Renal cortex interstitium (tissue), 15 donors: ENCODE data around the gene SLC39A9. TPM values are rescaled to one million over a fixed set of nuclear protein-coding genes. Genes with fewer than 3 reads are reported as not detected.

Experiments
- DNase-seq, 11 donors: peaks; one replicate each; pipeline ENCODE4 v3.0.0-alpha.2; 2013; ENCODE audit warnings: low read depth in 9 of 11, low spot score in 4 of 11; ENCODE audit errors: extremely low read depth in 1 of 11
- long read RNA-seq, 16 experiments: transcript quantifications; one replicate each; lab custom pipeline, GENCODE V29; 2026
- polyA plus RNA-seq, 3 donors: library from polyadenylated mRNA; unstranded; fragments of 120-200 nt; gene quantifications; one replicate each; pipeline ENCODE4 v1.2.1, GENCODE V29; 2013; ENCODE audit not compliant: insufficient read length in 3 of 3

Gene SLC39A9
- polyA plus RNA-seq, result 10 to 100 TPM; 77.5 to 84.4 (median 78.2) TPM
- long read RNA-seq, donor 1, full-length matches to known transcripts, result 6 of 6 reads
- long read RNA-seq, donor 1, partial matches to known transcripts, result 0 of 6 reads
- long read RNA-seq, donor 1, other reads (novel, unspliced or antisense), result 0 of 6 reads
- long read RNA-seq, donor 2, partial matches to known transcripts, result 0 of 4 reads
- long read RNA-seq, donor 2, other reads (novel, unspliced or antisense), result 0 of 4 reads
- long read RNA-seq, donor 3, full-length matches to known transcripts, result 13 of 13 reads
- long read RNA-seq, donor 3, partial matches to known transcripts, result 0 of 13 reads
- long read RNA-seq, donor 3, other reads (novel, unspliced or antisense), result 0 of 13 reads
- long read RNA-seq, donor 4, partial matches to known transcripts, result 0 of 2 reads
- long read RNA-seq, donor 4, other reads (novel, unspliced or antisense), result 0 of 2 reads
- long read RNA-seq, donor 5, result 0 reads
- long read RNA-seq, donor 6, full-length matches to known transcripts, result 8 of 26 reads
- long read RNA-seq, donor 6, partial matches to known transcripts, result 18 of 26 reads
- long read RNA-seq, donor 6, other reads (novel, unspliced or antisense), result 0 of 26 reads
- long read RNA-seq, donor 7, full-length matches to known transcripts, result 7 of 7 reads
- long read RNA-seq, donor 7, partial matches to known transcripts, result 0 of 7 reads
- long read RNA-seq, donor 7, other reads (novel, unspliced or antisense), result 0 of 7 reads
- long read RNA-seq, donor 8, result 0 reads
- long read RNA-seq, donor 9, transcript SLC39A9-202 (7 exons, 3,560 nt), result major isoform, 7 of 10 reads
- long read RNA-seq, donor 9, partial matches to known transcripts, result 0 of 10 reads
- long read RNA-seq, donor 9, other reads (novel, unspliced or antisense), result 0 of 10 reads
- long read RNA-seq, donor 10, full-length matches to known transcripts, result 13 of 406 reads
- long read RNA-seq, donor 10, partial matches to known transcripts, result 96 of 406 reads
- long read RNA-seq, donor 10, other reads (novel, unspliced or antisense), result 297 of 406 reads
- long read RNA-seq, donor 11, full-length matches to known transcripts, result 6 of 277 reads
- long read RNA-seq, donor 11, partial matches to known transcripts, result 41 of 277 reads
- long read RNA-seq, donor 11, other reads (novel, unspliced or antisense), result 230 of 277 reads
- long read RNA-seq, donor 12, result 0 reads
- long read RNA-seq, donor 13, result 0 reads
- long read RNA-seq, donor 14, transcript SLC39A9-202 (7 exons, 3,560 nt), result major isoform, 6 of 6 reads
- long read RNA-seq, donor 14, partial matches to known transcripts, result 0 of 6 reads
- long read RNA-seq, donor 14, other reads (novel, unspliced or antisense), result 0 of 6 reads
- long read RNA-seq, donor 15, transcript SLC39A9-202 (7 exons, 3,560 nt), result major isoform, 6 of 6 reads
- long read RNA-seq, donor 15, partial matches to known transcripts, result 0 of 6 reads
- long read RNA-seq, donor 15, other reads (novel, unspliced or antisense), result 0 of 6 reads
- long read RNA-seq, donor 16, full-length matches to known transcripts, result 25 of 25 reads
- long read RNA-seq, donor 16, partial matches to known transcripts, result 0 of 25 reads
- long read RNA-seq, donor 16, other reads (novel, unspliced or antisense), result 0 of 25 reads

DNA sequence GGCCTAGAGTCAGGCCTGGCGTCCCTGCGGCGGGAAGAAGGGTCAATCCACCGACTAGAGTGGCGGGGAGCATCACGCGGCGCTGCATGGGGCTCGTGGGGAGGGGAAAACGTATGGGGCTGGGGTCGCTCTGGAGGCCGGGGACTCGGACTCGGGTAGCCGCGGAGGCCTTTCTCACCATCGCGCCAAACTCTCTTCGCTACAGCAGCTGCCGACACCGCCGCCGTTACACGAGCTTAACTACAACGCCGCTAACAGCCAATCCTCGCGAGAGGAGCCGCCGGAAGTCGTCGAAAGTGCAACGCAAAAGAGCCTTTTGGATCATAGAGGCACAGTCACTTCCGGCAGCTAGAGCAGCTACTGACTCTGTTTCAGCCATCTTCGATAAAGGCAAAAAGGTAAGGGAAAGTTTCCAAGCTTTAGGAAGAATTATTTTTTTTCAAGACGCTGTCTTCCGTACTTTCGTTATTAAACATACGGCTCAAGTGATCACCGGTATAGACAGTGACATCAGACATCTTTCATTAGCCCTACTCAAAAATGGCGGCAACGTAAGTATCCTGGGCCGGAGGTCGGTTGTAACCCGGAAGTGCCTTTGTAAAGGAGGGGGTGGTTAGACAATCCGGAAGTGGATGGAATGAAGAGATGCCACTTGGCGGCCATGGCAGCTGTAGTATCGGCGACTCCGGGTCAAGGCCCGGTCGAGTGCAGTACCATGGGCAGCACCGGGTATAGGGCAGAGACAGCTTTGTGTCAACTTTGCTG, at the start of gene SLC39A9, which contains the start of gene ERH:
TSS of gene SLC39A9 (plus strand) at position 640 of the 765 bp plus-strand sequence. CDS start 678 bp downstream, outside the sequence.
TSS of gene ERH (minus strand) at position 247 of the 765 bp plus-strand sequence. CDS start at position 181, 66 bp downstream.
- DNase-seq, result peak; percentile 91 to 98 (median 97)

DNA sequence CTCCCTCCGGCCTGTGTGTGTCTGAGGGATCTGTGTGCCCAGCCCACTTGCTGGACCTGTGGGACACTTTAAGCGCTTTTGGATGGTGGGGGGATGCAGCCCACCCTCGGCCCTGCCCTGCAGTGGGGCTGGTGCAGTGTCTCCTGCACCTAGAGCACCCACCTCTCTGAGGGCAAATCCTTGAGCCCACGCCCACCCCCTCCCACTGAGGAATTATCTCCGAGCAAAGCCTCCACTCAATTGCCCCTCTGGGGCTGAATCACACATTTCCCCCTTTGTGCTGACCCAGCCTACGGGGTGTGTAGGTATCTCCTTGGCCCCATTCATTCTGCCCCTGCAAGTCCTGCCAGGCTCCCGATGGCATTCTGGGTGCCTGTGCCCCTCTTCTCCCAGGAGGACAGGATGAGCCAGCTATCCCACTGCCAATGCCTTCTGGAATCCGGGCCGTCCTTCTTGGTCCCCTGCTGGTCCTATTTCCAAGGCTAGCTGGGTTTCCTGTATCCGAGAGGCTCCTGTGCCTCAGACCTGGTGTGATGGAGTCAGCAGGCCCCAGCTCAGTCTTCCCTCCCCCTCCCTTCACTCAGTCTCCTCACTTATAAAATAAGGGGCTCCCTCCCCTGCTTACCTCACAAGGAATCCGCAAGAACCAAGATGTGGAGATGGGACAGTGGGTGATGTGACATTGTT, 49.3 kb upstream of the SLC39A9 start:
- no peak for DNase-seq

DNA sequence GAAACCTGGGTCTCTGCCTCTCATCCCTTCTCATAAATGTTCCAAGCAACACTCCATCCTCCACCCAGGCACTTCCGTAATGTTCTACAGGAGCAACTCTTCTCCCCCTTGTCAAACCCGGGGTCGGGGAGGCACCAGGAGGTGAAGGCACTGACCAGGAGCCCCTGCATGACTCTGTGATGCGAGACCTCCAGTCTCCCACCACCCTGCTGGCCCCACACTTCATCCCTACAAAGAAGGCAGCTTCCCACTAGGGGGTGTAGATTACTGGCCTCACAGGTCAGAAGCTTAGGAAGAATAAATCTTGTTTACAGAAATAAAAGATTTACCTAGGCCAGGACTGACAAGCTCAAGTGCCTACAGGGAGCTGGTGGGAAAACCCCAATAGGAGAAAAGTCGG, 47.6 kb upstream of the SLC39A9 start:
- no peak for DNase-seq

GRCh38 chr14:69351385-69351784, 47.1 kb upstream of the SLC39A9 start:
- no peak for DNase-seq

DNA sequence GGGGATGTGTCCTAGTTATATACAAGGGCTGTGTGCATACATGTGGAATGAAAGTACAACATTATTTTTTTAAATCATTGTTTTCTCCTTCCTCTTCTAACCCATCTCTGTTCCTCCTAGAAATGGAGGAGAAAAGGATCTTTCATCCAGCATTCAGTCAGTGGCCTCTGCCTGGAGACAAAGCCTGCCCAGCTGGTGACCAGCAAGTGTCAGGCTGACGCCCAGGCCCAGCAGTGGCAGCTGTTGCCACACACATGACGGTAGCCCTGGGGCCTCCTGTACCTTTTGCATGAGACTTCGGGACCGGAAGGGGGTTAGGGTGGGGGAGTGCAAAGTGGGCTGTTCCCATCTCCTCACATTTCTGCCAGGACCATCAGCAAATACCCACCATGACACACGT, 46.6 kb upstream of the SLC39A9 start:
- no peak for DNase-seq

- DNase-seq, result no peak
Measured at GRCh38 chr14:69353168-69353567, 45.3 kb upstream of the SLC39A9 start.

DNA sequence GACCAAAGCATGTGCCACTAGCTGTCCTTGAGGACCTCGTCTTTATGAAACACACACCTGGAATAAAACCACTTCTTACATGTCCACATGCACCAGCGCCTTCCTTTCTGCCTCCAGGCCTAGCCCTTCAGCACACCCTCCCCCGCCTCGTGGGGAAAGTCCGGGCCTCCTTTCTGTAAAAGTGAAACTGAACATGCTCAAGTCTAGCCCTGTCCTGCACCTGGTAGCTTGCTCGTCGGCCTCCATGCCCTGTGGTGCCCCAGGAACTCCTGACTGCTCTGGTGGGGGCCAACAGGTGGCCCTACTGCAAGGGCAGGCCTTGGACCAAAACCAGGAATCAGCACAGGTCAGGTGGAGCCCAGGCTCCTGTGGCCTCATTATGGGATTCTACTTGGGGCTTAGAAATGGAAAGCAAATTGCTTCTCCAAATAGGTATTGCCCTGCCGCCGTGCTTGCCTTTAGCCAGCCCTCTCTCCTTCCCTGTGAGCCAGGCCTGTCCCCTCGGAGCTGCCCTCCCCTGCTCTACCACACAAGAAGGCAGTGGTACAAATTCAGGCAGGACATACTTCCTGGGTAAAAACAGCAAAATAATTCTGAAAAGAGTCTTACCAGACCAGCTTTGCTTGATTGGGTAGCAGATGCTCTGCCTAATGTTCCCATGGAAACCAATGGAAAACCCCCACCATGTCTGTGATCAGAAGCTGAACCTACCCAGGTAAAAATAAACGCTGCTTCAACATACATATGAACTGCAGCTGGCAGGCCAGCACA, 43.9 kb upstream of the SLC39A9 start:
- DNase-seq, result no peak

GRCh38 chr14:69355154-69355597, 43.3 kb upstream of the SLC39A9 start:
- no peak for DNase-seq

DNA sequence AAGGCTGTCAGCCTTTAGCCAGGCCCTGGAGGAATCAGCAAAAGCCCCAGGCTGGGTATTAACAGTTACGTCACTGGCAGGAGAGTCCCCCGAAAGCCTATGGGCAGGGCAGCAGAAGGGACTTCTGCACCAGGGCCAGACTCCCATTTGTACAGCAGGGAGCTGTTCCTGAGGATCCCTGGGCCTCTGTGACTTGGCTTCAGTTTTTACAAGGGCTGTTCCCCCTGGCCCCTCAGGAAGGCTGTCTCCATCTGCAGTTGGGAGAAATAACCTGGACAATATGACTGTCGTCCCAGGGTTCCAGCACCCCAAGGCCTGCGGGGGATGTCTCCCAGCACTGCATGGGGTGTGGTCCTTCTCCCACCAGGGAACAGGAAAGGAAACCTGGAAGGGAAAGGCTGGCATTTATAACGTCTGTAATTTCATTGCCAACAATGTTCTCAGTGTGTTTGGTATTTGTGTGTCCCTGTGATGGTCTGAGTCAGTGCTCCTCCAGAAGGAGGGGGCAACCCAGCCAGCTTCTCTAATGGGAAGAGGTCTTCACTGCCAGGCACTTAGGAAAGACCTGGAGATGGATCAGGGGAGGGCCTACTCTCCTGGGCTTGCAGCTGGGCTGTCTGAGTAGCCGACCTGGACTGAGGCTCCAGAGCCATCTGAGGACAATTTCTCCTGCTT, 42.7 kb upstream of the SLC39A9 start:
- no peak for DNase-seq

GRCh38 chr14:69356903-69357543, 41.5 kb upstream of the SLC39A9 start:
- no peak for DNase-seq

GRCh38 chr14:69357544-69358200, 40.8 kb upstream of the SLC39A9 start:
- DNase-seq, result no peak

- no peak for DNase-seq
Measured at GRCh38 chr14:69358233-69358963, 40.1 kb upstream of the SLC39A9 start.

DNA sequence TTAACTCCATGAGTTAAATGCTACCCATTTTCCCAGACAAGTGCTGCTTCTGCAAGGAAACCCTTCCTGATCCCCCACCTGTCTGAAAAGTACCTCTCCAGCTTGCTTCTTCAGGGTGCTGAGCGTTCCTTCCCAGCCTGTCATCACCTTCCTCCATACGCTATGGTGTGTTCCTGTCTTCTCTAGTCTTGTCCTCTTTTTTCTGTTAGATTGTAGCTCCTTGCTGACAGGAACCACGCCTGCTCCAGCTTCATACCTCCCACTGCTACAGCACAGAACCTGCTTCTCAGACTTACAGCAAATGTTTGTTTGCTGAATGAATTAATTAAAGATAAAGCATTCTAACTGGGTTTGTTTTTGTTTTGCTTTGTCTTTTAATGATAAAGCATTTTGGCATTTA, 39.5 kb upstream of the SLC39A9 start:
- no peak for DNase-seq

DNA sequence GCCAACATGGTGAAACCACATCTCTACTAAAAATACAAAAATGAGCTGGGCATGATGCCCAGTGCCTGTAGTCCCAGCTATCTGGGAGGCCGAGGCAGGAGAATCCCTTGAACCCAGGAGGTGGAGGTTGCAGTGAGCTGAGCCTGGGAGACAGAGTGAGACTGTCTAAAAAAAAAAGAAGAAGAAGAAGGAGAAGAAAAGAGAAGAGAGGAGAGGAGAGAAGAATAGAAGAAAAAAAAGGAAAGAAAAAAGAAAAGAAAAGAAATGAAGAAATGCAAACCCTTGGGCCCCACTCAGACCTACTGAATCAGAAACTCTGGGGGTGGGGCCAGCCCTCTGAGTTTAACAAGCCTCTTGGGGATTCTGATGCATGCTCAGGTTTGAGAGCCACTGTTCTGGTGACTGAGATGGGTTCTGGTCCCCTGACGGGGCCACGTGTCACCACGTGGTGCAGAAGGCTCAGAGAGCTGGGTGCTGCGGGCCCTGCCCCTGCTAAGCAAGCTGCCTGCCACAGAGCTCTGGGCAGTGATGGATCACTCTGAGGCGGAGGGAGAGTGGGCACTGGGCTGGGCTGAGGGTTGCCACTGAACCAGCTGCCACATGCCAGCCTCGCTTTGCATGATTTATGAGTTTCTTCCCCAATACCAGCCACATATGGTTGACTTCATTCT, 37.9 kb upstream of the SLC39A9 start:
- no peak for DNase-seq
